HEK293 (cell line): Measurements from ENCODE around the gene LRRC59.

Source experiments
- CTCF ChIA-PET: fragments of 350-600 bp; formaldehyde crosslinking; extraction: SDS; loops from one replicate; lab custom pipeline; 2021; ENCODE audit warnings: antibody characterized with exemption; lab: Yijun Ruan, JAX
- POLR2A ChIA-PET: fragments of 300-600 bp; formaldehyde crosslinking; extraction: SDS; loops from one replicate; lab custom pipeline; 2020; ENCODE audit warnings: antibody characterized with exemption, inconsistent platforms; lab: Yijun Ruan, JAX
- H3K27ac ChIP-seq: fragments of 200-500 bp; sonication (Bioruptor generic); 2 replicates; pipeline ENCODE4 v1.5.1; 2014; ENCODE audit warnings: low read depth, low read length, control low read depth, inconsistent platforms; ENCODE audit errors: extremely low read depth
- H3K36me3 ChIP-seq, 2 experiments: fragments of 200-500 bp in 1 of 2; sonication (Bioruptor generic) in 1 of 2; 1 replicate in 1 of 2; 2 replicates in 1 of 2; pipeline ENCODE4 v1.5.1; 2014 to 2017; ENCODE audit warnings: inconsistent platforms in 2 of 2, low read length in 2 of 2; ENCODE audit not compliant: control insufficient read depth in 2 of 2, insufficient read depth in 1 of 2
- H3K4me1 ChIP-seq: fragments of 200-500 bp; sonication (Bioruptor generic); 2 replicates; pipeline ENCODE4 v1.5.1; 2014; ENCODE audit warnings: mild to moderate bottlenecking, low read length, inconsistent platforms; ENCODE audit not compliant: control insufficient read depth, insufficient read depth
- H3K4me3 ChIP-seq: 2 replicates; pipeline ENCODE4 v1.5.1; 2011; ENCODE audit warnings: low read depth, mild to moderate bottlenecking, control low read depth, low read length, moderate library complexity
- H3K9me3 ChIP-seq: fragments of 200-500 bp; sonication (Bioruptor generic); 2 replicates; pipeline ENCODE4 v1.5.1; 2014; ENCODE audit warnings: low read depth, low read length, inconsistent platforms; ENCODE audit not compliant: control insufficient read depth, insufficient read depth
- ZBTB48 ChIP-seq: fragments of 450-650 bp; formaldehyde crosslinking; IDR thresholded peaks from 2 replicates; pipeline ENCODE4 v1.5.1; 2016; ENCODE audit warnings: missing biosample characterization, missing genetic modification characterization
- ZNF16 ChIP-seq: fragments of 450-650 bp; formaldehyde crosslinking; IDR thresholded peaks from 2 replicates; pipeline ENCODE4 v1.5.1; 2016; ENCODE audit warnings: low read depth, missing biosample characterization, missing genetic modification characterization
- ZNF19 ChIP-seq: fragments of 450-650 bp; formaldehyde crosslinking; IDR thresholded peaks from 2 replicates; pipeline ENCODE4; 2016; ENCODE audit warnings: missing biosample characterization, missing genetic modification characterization, low read depth
- ZNF274 ChIP-seq, 2 experiments: fragments of 200-500 bp in 1 of 2; fragments of 450-650 bp in 1 of 2; sonication (Bioruptor generic) in 1 of 2; formaldehyde crosslinking in 1 of 2; IDR thresholded peaks; 2 replicates each; pipeline versions ENCODE4 v1.5.1 to v1.6.1; 2014 to 2016; ENCODE audit warnings: borderline replicate concordance in 1 of 2, inconsistent platforms in 1 of 2, low read length in 1 of 2, missing biosample characterization in 1 of 2, missing genetic modification characterization in 1 of 2
- ZNF394 ChIP-seq: fragments of 450-650 bp; formaldehyde crosslinking; IDR thresholded peaks from 2 replicates; pipeline ENCODE4 v1.5.1; 2016; ENCODE audit warnings: missing biosample characterization, missing genetic modification characterization, mild to moderate bottlenecking, moderate library complexity, borderline replicate concordance
- ZNF404 ChIP-seq: fragments of 450-650 bp; formaldehyde crosslinking; IDR thresholded peaks from 2 replicates; pipeline ENCODE4 v1.5.1; 2017; ENCODE audit warnings: missing biosample characterization, missing genetic modification characterization
- ZNF521 ChIP-seq: fragments of 450-650 bp; formaldehyde crosslinking; IDR thresholded peaks from 2 replicates; pipeline ENCODE4 v1.5.1; 2017; ENCODE audit warnings: missing biosample characterization, mild to moderate bottlenecking, missing genetic modification characterization
- ZNF558 ChIP-seq: fragments of 450-650 bp; formaldehyde crosslinking; IDR thresholded peaks from 2 replicates; pipeline ENCODE4 v1.5.1; 2016; ENCODE audit warnings: missing biosample characterization, missing genetic modification characterization
- ZNF596 ChIP-seq: fragments of 450-650 bp; IDR thresholded peaks from 2 replicates; pipeline ENCODE4 v1.5.0; 2018; ENCODE audit warnings: missing biosample characterization, mild to moderate bottlenecking, missing genetic modification characterization, moderate library complexity
- ZNF610 ChIP-seq: fragments of 450-650 bp; formaldehyde crosslinking; IDR thresholded peaks from 2 replicates; pipeline ENCODE4 v1.5.1; 2016; ENCODE audit warnings: missing biosample characterization, missing genetic modification characterization, borderline replicate concordance
- ZNF621 ChIP-seq: fragments of 450-650 bp; formaldehyde crosslinking; IDR thresholded peaks from 2 replicates; pipeline ENCODE4 v1.5.1; 2017; ENCODE audit warnings: missing biosample characterization, missing genetic modification characterization
- ZNF629 ChIP-seq: fragments of 450-650 bp; formaldehyde crosslinking; IDR thresholded peaks from 2 replicates; pipeline ENCODE4 v1.5.1; 2017; ENCODE audit warnings: missing biosample characterization, missing genetic modification characterization
- ZNF830 ChIP-seq: fragments of 450-650 bp; IDR thresholded peaks from 2 replicates; pipeline ENCODE4 v1.5.0; 2018; ENCODE audit warnings: missing biosample characterization, missing genetic modification characterization, low read depth, mild to moderate bottlenecking, moderate library complexity
- ZSCAN23 ChIP-seq: fragments of 450-650 bp; formaldehyde crosslinking; IDR thresholded peaks from 2 replicates; pipeline ENCODE4 v1.5.1; 2016; ENCODE audit warnings: missing biosample characterization, missing genetic modification characterization
- TF ChIP-seq, protein P1 (sequence below): fragments of 450-650 bp; formaldehyde crosslinking; conservative IDR thresholded peaks from 2 replicates; pipeline ENCODE4 v1.5.1; 2016; ENCODE audit warnings: low read depth, missing biosample characterization, missing genetic modification characterization
- TF ChIP-seq, protein P2 (sequence below): fragments of 450-650 bp; formaldehyde crosslinking; IDR thresholded peaks from 2 replicates; pipeline ENCODE4; 2016; ENCODE audit warnings: missing biosample characterization, missing genetic modification characterization
- TF ChIP-seq, protein P3 (sequence below): fragments of 450-650 bp; formaldehyde crosslinking; IDR thresholded peaks from 2 replicates; pipeline ENCODE4 v1.5.1; 2016; ENCODE audit warnings: missing biosample characterization, missing genetic modification characterization
- TF ChIP-seq, protein P4 (sequence below): fragments of 450-650 bp; formaldehyde crosslinking; IDR thresholded peaks from 2 replicates; pipeline ENCODE4 v1.5.1; 2016; ENCODE audit warnings: missing biosample characterization, missing genetic modification characterization
- TF ChIP-seq, protein P5 (sequence below): fragments of 450-650 bp; formaldehyde crosslinking; IDR thresholded peaks from 2 replicates; pipeline ENCODE4 v1.5.1; 2016; ENCODE audit warnings: missing biosample characterization, missing genetic modification characterization, borderline replicate concordance
- TF ChIP-seq, protein P6 (sequence below): fragments of 450-650 bp; formaldehyde crosslinking; IDR thresholded peaks from 2 replicates; pipeline ENCODE4 v1.5.1; 2017; ENCODE audit warnings: missing biosample characterization, missing genetic modification characterization

LRRC59 gene

DNA sequence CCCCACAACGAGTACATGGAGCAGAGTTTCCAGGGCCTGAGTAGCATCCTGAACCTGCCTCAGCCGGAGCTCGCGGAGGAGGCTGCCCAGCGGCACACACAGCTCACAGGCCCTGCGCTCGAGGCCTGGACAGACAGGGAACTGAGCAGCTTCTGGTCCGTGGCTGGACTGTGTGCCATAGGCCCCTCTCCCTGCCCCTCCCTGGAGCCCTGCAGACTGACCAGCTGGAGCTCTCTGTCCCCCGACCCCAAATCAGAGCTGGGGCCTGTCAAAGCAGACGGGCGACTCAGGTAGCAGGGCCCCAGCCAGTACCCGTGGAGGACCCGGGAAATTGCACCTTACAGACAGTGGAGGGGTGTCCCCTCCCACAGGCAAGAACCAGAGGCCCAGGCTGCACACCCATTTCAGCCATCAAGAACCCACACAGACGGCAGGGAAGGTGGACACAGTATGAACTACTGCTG lies 37.3 kb downstream of the LRRC59 start:
- Histone ChIP-seq H3K4me3 (no peak overlapping the region), H3K36me3 (peaks cover 9 to 78% of the 10 kb centered on the region in 2 experiments; a peak in 2 of 3 replicates), H3K27ac (no peak overlapping the region; the same call in 1 of the 2 replicates), H3K4me1 (0 out of 2 replicates have a peak, but pooled peaks cover 5% of the 10 kb centered on the region), H3K9me3 (no peaks in the 10 kb centered on the region)
- ChIA-PET POLR2A (interaction anchor here (0.6 to 1.4 kb wide), 4 partner anchors 13 to 970 kb away, joined by 3 to 5 read pairs (median 4); partner anchors contain the start of gene LRRC59), CTCF (interaction anchor here (1.5 to 4.2 kb wide), 3 partner anchors 12 to 119 kb away, joined by 4 to 52 read pairs (median 39); partner anchors contain the start of gene RSAD1)
- no peak for TF ChIP-seq ZNF16 (tag by site-specific recombination)
- no peak for TF ChIP-seq ZNF394 (tag by site-specific recombination)
- TF ChIP-seq ZNF404 (tag by site-specific recombination), result no peak
- TF ChIP-seq ZNF830, result no peak
- TF ChIP-seq, protein P1, sequence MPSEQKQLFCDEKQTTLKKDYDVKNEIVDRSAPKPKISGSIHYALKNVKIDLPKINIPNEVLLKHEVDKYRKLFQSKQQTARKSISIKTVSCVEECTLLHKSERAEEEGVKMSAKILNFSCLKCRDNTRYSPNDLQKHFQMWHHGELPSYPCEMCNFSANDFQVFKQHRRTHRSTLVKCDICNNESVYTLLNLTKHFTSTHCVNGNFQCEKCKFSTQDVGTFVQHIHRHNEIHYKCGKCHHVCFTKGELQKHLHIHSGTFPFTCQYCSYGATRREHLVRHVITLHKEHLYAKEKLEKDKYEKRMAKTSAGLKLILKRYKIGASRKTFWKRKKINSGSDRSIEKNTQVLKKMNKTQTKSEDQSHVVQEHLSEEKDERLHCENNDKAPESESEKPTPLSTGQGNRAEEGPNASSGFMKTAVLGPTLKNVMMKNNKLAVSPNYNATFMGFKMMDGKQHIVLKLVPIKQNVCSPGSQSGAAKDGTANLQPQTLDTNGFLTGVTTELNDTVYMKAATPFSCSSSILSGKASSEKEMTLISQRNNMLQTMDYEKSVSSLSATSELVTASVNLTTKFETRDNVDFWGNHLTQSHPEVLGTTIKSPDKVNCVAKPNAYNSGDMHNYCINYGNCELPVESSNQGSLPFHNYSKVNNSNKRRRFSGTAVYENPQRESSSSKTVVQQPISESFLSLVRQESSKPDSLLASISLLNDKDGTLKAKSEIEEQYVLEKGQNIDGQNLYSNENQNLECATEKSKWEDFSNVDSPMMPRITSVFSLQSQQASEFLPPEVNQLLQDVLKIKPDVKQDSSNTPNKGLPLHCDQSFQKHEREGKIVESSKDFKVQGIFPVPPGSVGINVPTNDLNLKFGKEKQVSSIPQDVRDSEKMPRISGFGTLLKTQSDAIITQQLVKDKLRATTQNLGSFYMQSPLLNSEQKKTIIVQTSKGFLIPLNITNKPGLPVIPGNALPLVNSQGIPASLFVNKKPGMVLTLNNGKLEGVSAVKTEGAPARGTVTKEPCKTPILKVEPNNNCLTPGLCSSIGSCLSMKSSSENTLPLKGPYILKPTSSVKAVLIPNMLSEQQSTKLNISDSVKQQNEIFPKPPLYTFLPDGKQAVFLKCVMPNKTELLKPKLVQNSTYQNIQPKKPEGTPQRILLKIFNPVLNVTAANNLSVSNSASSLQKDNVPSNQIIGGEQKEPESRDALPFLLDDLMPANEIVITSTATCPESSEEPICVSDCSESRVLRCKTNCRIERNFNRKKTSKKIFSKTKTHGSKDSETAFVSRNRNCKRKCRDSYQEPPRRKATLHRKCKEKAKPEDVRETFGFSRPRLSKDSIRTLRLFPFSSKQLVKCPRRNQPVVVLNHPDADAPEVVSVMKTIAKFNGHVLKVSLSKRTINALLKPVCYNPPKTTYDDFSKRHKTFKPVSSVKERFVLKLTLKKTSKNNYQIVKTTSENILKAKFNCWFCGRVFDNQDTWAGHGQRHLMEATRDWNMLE (tag by site-specific recombination), result no peak
- no peak for TF ChIP-seq ZNF19 (tag by site-specific recombination)
- TF ChIP-seq, protein P2, sequence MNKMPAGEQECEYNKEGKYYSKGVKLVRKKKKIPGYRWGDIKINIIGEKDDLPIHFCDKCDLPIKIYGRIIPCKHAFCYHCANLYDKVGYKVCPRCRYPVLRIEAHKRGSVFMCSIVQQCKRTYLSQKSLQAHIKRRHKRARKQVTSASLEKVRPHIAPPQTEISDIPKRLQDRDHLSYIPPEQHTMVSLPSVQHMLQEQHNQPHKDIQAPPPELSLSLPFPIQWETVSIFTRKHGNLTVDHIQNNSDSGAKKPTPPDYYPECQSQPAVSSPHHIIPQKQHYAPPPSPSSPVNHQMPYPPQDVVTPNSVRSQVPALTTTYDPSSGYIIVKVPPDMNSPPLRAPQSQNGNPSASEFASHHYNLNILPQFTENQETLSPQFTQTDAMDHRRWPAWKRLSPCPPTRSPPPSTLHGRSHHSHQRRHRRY (tag by site-specific recombination), result no peak
- TF ChIP-seq ZNF521 (tag by site-specific recombination), result no peak
- TF ChIP-seq ZNF596 (tag by site-specific recombination), result no peak
- TF ChIP-seq ZNF274 (IDR thresholded peaks at IDR 0.05; ENCODE audit: low read length), result no peak
- TF ChIP-seq ZNF274 (tag by site-specific recombination; IDR thresholded peaks at IDR 0.05; ENCODE audit: borderline replicate concordance), result no peak
- no peak for TF ChIP-seq ZNF558
- TF ChIP-seq, protein P3, sequence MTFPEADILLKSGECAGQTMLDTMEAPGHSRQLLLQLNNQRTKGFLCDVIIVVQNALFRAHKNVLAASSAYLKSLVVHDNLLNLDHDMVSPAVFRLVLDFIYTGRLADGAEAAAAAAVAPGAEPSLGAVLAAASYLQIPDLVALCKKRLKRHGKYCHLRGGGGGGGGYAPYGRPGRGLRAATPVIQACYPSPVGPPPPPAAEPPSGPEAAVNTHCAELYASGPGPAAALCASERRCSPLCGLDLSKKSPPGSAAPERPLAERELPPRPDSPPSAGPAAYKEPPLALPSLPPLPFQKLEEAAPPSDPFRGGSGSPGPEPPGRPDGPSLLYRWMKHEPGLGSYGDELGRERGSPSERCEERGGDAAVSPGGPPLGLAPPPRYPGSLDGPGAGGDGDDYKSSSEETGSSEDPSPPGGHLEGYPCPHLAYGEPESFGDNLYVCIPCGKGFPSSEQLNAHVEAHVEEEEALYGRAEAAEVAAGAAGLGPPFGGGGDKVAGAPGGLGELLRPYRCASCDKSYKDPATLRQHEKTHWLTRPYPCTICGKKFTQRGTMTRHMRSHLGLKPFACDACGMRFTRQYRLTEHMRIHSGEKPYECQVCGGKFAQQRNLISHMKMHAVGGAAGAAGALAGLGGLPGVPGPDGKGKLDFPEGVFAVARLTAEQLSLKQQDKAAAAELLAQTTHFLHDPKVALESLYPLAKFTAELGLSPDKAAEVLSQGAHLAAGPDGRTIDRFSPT, result no peak
- TF ChIP-seq ZBTB48 (tag by site-specific recombination), result no peak
- TF ChIP-seq, protein P4, sequence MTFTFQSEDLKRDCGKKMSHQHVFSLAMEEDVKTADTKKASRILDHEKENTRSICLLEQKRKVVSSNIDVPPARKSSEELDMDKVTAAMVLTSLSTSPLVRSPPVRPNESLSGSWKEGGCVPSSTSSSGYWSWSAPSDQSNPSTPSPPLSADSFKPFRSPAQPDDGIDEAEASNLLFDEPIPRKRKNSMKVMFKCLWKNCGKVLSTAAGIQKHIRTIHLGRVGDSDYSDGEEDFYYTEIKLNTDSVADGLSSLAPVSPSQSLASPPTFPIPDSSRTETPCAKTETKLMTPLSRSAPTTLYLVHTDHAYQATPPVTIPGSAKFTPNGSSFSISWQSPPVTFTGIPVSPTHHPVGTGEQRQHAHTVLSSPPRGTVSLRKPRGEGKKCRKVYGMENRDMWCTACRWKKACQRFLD, result no peak
- TF ChIP-seq ZNF621 (tag by site-specific recombination), result no peak
- no peak for TF ChIP-seq ZSCAN23 (tag by site-specific recombination)
- no peak for TF ChIP-seq ZNF610 (tag by site-specific recombination)
- TF ChIP-seq, protein P5, sequence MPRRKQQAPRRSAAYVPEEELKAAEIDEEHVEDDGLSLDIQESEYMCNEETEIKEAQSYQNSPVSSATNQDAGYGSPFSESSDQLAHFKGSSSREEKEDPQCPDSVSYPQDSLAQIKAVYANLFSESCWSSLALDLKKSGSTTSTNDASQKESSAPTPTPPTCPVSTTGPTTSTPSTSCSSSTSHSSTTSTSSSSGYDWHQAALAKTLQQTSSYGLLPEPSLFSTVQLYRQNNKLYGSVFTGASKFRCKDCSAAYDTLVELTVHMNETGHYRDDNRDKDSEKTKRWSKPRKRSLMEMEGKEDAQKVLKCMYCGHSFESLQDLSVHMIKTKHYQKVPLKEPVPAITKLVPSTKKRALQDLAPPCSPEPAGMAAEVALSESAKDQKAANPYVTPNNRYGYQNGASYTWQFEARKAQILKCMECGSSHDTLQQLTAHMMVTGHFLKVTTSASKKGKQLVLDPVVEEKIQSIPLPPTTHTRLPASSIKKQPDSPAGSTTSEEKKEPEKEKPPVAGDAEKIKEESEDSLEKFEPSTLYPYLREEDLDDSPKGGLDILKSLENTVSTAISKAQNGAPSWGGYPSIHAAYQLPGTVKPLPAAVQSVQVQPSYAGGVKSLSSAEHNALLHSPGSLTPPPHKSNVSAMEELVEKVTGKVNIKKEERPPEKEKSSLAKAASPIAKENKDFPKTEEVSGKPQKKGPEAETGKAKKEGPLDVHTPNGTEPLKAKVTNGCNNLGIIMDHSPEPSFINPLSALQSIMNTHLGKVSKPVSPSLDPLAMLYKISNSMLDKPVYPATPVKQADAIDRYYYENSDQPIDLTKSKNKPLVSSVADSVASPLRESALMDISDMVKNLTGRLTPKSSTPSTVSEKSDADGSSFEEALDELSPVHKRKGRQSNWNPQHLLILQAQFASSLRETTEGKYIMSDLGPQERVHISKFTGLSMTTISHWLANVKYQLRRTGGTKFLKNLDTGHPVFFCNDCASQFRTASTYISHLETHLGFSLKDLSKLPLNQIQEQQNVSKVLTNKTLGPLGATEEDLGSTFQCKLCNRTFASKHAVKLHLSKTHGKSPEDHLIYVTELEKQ (tag by site-specific recombination), result no peak
- TF ChIP-seq, protein P6, sequence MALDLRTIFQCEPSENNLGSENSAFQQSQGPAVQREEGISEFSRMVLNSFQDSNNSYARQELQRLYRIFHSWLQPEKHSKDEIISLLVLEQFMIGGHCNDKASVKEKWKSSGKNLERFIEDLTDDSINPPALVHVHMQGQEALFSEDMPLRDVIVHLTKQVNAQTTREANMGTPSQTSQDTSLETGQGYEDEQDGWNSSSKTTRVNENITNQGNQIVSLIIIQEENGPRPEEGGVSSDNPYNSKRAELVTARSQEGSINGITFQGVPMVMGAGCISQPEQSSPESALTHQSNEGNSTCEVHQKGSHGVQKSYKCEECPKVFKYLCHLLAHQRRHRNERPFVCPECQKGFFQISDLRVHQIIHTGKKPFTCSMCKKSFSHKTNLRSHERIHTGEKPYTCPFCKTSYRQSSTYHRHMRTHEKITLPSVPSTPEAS (tag by site-specific recombination), result no peak
- no peak for TF ChIP-seq ZNF629 (tag by site-specific recombination)
